ENCODE measurements around the gene PLSCR2. TPM values are rescaled to one million over a fixed set of nuclear protein-coding genes. Genes with fewer than 3 reads are reported as not detected.

PLSCR2 gene
- total RNA-seq, 1 experiment from 2014 or later = not detected

DNA sequence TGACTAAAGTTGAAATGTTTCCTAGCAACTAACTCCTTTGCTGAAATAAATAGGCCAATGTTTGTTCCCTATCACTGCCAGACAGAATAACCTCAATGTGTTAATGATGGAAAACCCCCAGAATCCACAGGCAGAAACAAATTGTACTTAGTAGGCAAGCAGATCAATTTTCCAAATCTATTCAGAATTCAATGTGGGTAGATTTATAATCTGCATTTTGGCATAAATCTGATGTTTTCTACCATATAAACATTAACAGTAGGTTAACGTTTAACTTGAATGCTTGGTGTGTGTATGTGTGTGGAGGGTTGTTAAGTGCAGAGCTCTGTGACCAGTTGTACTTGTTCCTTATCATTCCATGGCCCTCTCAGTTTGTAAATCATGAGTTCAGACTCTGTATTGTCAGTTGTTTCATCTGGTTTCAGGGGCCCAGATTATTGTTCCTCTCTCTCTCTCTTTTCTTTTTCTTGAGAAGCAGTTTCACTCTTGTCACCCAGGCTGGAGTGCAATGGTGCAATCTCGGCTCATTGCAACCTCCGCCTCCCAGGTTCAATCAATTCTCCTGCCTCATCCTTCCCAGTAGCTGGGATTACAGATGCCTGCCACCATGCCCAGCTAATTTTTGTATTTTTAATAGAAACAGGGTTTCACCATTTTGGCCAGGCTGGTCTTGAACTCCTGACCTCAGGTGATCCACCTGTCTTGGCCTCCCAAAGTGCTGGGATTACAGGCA is 42.2 kb upstream of the PLSCR2 start:
- Histone ChIP-seq H3K4me1 (ENCODE audit: control insufficient read depth in 1 of 2, insufficient read depth in 2 of 2, low read length in 2 of 2) (peaks cover 10 to 15% of the 10 kb centered on the region in 2 experiments; a peak in 3 of 4 replicates), H3K27ac (ENCODE audit: low read depth, low read length) (no peak overlapping the region), H3K4me3 (replicated peaks in 1 of 2; ENCODE audit: low read depth in 1 of 2, low read length in 2 of 2) (no peak overlapping the region), H3K36me3 (ENCODE audit: control insufficient read depth in 1 of 2, insufficient read depth in 2 of 2, low read length in 2 of 2) (no peaks in the 10 kb centered on the region), H3K4me2 (ENCODE audit: low read length) (no peak overlapping the region), H3K9me2 (ENCODE audit: insufficient read depth) (no peaks in the 10 kb centered on the region), H2AFZ (ENCODE audit: low read depth, low read length, poor library complexity, severe bottlenecking) (no peak overlapping the region), H4K20me1 (ENCODE audit: insufficient read depth) (no peaks in the 10 kb centered on the region), H3K27me3 (ENCODE audit: insufficient read depth, low read length) (no peaks in the 10 kb centered on the region), H3K9ac (ENCODE audit: low read length) (no peak overlapping the region), H3K9me3 (ENCODE audit: control insufficient read depth in 1 of 2, insufficient read depth in 1 of 2, low read depth in 1 of 2, low read length in 2 of 2) (no peaks in the 10 kb centered on the region), H3K79me2 (ENCODE audit: insufficient read depth, low read length) (no peaks in the 10 kb centered on the region)
- intact Hi-C loops (cut with micrococcal nuclease) = no loop called here
- TF ChIP-seq SIN3A (IDR thresholded peaks at IDR 0.05; ENCODE audit: low read depth) (no peak), REST (IDR thresholded peaks at IDR 0.05; ENCODE audit: low read depth) (no peak)
- TF ChIP-seq, protein P1, sequence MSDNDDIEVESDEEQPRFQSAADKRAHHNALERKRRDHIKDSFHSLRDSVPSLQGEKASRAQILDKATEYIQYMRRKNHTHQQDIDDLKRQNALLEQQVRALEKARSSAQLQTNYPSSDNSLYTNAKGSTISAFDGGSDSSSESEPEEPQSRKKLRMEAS (IDR thresholded peaks at IDR 0.05) = no peak
- ATAC-seq = no peak
- ChIA-PET RAD21 (ENCODE audit: low non-redundant PET in 1 of 2, low total read pairs in 2 of 2, uncharacterized antibody in 2 of 2, unreplicated experiment in 2 of 2) (no interaction called here), CTCF (no interaction called here), POLR2A (no interaction called here)
- no peak for DNase-seq (ENCODE audit: low read depth, low spot score)
- BruUV-seq (replicated peaks) = no TSS peak
